ENCODE measurements around the gene RAB1A. TPM values are rescaled to one million over a fixed set of nuclear protein-coding genes. Genes with fewer than 3 reads are reported as not detected.
"Not testable (repeated sequence)": the region's sequence is repeated elsewhere in the genome, so short reads cannot be mapped to it uniquely, and the experiment has no call there.

RAB1A gene
- total RNA-seq: 91.7 TPM

GRCh38 chr2:65129826-65130663, at the start of gene RAB1A:
Gene RAB1A (minus strand): TSS chr2:65130106. CDS start chr2:65129915, 191 bp downstream.
- DNase-seq: peak; percentile 100

DNA sequence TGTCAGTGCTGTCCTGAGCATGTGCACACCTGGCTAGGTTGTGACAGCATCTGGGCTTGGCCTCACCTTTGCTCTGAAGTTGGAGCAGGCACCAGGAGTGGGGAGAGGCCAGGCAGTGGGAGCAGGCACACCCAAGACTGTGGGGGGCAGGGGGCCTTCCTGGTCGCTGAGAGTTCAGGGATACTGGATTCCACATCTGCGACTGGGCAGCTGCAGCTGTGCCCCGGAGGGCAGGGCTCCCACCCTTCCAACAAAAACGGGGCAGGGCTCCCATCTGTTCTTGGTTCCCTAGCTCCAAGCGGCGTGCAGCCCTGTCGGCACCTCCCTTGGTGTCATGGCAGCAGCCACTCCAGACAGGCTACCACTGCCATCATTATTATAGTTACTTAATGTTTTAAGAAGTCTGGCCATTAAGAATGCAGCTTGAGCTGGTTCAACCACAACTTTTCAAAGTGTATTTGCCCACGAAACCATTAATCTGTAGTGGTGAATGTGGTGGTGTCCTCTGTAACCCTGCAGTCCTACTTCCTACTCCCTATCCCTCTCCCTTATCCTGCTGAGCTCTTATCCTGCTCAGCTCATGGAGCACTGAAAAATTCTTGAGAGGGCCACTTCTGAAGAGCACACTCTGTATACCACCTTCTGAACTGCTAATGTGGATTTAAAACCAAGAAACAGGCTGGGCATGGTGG, 48.0 kb upstream of the RAB1A start:
- DNase-seq: no peak

- no peak for DNase-seq
Observed at GRCh38 chr2:65175894-65176530, 46.1 kb upstream of the RAB1A start.

DNA sequence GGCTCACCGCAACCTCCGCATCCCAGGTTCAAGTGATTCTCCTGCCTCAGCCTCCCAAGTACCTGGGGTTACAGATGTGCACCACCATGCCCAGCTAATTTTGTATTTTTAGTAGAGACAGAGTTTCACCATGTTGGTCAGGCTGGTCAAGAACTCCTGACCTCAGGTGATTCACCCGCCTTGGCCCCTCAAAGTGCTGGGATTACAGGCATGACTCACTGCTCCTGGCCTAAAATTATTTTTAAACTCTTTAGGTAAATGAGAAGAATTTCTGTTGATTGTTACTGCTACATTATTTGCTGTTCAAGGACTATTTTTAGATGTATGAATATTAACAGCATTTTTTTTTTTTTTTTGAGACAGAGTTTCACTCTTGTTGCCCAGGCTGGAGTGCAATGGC, 44.1 kb upstream of the RAB1A start:
- DNase-seq: not testable (repeated sequence)

DNA sequence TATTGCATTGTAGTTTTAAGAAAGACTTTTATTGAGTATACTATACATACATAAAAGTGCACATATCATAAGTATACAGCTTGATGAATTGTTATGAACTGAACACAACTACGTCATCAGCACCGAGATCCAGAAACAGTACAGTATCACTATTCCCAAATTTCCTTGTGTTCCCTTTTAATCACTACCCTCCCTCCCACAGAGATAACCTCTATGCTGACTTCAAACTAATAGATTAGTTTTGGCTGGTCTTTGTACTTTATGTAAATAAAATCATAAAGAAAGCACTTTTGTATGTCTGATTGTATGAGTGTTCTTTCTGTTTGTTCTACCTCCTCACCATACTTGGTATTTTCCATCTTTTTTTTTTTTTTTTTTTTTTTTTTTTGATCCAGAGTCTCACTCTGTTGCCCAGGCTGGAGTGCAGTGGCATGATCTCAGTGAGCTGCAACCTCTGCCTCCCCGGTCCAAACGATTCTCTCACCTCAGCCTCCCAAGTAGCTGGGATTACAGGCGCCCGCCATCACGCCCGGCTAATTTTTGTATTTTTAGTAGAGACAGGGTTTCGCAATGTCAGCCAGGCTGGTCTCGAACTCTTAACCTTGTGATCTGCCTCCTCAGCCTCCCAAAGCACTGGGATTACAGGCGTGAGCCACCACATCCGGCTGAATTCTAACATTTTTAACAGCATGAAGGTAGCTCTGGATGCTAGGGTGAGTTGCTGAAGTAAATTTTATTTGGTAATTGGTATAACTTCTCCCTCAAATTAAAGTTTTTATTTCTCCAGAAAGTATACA, 43.3 kb upstream of the RAB1A start:
- no peak for DNase-seq

GRCh38 chr2:65170611-65171477, 40.9 kb upstream of the RAB1A start:
- not testable (repeated sequence) for DNase-seq

GRCh38 chr2:65169760-65170136, 39.8 kb upstream of the RAB1A start:
- no peak for DNase-seq

DNA sequence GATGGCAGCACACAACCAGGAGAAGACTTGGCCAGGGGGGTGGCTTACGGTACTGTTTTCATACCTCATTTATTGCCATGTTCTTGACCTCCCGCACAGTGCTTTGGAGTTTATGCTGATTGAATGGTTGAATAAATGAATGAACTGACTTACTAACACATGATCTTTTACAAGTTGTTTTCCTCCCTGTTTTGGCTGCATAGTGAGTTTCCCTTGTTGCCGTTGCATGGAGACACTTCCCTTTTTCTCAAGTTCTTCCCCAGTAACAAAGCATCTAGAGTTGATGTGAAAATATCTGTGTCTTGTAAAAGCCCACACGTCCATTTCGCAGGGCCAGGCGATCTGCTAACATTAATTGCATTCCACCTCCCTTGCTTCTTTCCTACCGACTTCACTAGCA, 35.7 kb upstream of the RAB1A start:
- DNase-seq: no peak

DNA sequence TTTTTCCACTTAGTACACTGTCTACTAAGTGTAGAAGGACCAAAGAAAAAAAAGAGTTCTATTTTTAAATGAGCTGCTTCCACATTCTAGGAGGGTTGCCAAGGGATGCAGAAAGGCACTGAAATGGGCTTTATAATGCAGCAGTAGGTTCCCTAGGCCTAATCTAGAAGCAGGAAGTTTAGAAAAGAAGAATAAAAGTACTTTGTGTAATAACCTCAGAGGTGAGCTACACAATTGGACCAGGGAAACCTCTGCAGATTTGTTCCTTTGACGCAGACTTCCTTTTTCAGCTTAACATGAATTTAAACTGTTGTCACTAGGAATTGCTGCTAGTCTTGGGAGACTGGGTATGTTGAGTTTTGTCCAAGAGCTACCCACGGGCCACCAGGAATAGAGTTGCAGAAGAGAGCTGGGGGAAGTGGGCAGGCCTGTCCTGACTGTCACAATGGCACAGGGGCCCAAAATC, 34.6 kb upstream of the RAB1A start:
- no peak for DNase-seq

- DNase-seq: no peak
Observed at GRCh38 chr2:65161551-65162100, 31.7 kb upstream of the RAB1A start.

- no peak for DNase-seq
Observed at GRCh38 chr2:65159906-65160305, 30.0 kb upstream of the RAB1A start.

- DNase-seq: no peak
Observed at GRCh38 chr2:65159261-65159660, 29.4 kb upstream of the RAB1A start.

DNA sequence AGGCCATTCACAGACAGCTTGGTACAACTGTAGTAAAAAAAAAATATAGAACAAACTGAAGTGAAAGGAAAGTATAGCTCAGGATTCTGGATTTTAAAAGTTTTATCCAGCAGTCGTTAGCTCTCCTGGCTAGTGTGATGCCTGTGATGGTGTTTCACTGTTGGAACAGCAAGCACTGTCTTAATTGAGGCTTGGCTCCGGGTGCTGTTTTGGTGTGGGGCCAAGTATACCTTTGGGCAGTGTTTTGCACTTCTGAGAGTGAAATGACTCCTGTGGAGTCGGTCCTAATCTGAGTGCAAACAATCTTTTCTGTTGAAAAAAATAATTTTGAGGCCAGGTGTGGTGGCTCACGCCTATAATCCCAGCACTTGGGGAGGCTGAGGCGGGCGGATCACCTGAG, 28.7 kb upstream of the RAB1A start:
- DNase-seq: no peak

- not testable (repeated sequence) for DNase-seq
Observed at GRCh38 chr2:65157856-65158255, 27.9 kb upstream of the RAB1A start.

GRCh38 chr2:65156041-65156440, 26.1 kb upstream of the RAB1A start:
- no peak for DNase-seq

DNA sequence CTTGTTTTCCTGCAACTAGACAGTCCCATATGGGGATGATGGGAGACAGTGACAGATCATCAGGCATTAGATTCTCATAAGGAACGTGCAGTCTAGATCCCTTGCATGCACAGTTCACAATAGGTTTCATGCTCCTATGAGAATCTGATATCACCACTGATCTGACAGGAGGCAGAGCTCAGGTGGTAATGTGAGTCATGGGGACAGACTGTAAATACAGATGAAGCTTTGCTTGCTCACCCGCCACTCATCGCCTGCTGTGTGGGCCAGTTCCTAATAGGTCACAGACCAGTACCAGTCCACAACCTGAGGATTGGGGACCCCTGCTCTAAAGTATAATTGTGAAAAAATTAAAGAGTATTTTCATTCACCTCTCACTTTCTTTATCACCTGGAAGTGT, 23.6 kb upstream of the RAB1A start:
- DNase-seq: no peak

DNA sequence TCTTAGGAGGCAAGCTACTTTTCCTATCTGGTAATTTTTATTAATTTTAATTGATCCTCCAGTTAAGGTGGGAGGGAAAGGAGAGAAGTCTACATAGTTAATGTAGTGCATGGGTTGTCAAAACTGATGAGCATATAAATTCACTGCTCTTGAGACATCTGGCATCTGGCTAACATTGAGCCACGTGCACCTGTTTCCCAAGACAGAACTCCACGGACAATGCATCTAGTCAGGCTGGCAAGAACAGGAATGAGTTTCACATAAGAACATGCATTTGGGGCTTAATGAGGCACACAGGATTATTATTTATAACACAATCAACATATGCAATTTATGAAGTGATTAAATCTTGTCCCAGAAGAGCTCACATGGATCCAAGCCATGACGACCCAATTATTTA, 16.2 kb upstream of the RAB1A start:
- DNase-seq: no peak

GRCh38 chr2:65144571-65144970, 14.7 kb upstream of the RAB1A start:
- no peak for DNase-seq

GRCh38 chr2:65142515-65142914, 12.6 kb upstream of the RAB1A start:
- no peak for DNase-seq

- DNase-seq: no peak
Observed at GRCh38 chr2:65137197-65137775, 7.4 kb upstream of the RAB1A start.

GRCh38 chr2:65136253-65136652, 6.3 kb upstream of the RAB1A start:
- no peak for DNase-seq
